ENCODE measurements around the gene RPP25L.

The RPP25L gene

GRCh38 chr9:34637356-34638137, 25.6 kb upstream of the RPP25L start, which contains the start of gene SIGMAR1:
SIGMAR1 (minus strand) TSS chr9:34637787; CDS start chr9:34637697, 90 bp downstream.
- H3K27me3 ChIP-seq (ENCODE audit: insufficient read depth, low read length) = no peaks in the 10 kb centered on the region
- peak within 1 kb of the TSS; percentile 2; the same call in 1 of the 2 replicates for H3K27ac ChIP-seq (ENCODE audit: low read depth, low read length)
- H2AFZ ChIP-seq (ENCODE audit: low read length, unreplicated experiment) = peak within 1 kb of the TSS; percentile 91
- no peaks in the 10 kb centered on the region for H3K36me3 ChIP-seq (ENCODE audit: insufficient read depth, low read length)
- H3K79me2 ChIP-seq (ENCODE audit: control insufficient read depth, insufficient read depth, low read length, unreplicated experiment) = peaks cover 23% of the 10 kb centered on the region
- peaks cover 18% of the 10 kb centered on the region for H3K4me1 ChIP-seq (ENCODE audit: control insufficient read depth, insufficient read depth, low read length, unreplicated experiment)
- peak within 1 kb of the TSS; percentile 98 for H3K4me3 ChIP-seq (ENCODE audit: low read depth, low read length)

GRCh38 chr9:34636791-34637355, 25.0 kb upstream of the RPP25L start:
- H3K4me1 ChIP-seq (ENCODE audit: control insufficient read depth, insufficient read depth, low read length, unreplicated experiment) = peaks cover 18% of the 10 kb centered on the region

GRCh38 chr9:34635556-34635955, 23.7 kb upstream of the RPP25L start:
- Histone ChIP-seq H3K4me3 (ENCODE audit: low read depth, low read length) (peak overlapping the region; percentile 98), H3K79me2 (ENCODE audit: control insufficient read depth, insufficient read depth, low read length, unreplicated experiment) (peaks cover 23% of the 10 kb centered on the region), H3K27ac (ENCODE audit: low read depth, low read length) (no peak overlapping the region), H2AFZ (ENCODE audit: low read length, unreplicated experiment) (no peak overlapping the region), H3K27me3 (ENCODE audit: insufficient read depth, low read length) (no peaks in the 10 kb centered on the region), H3K36me3 (ENCODE audit: insufficient read depth, low read length) (no peaks in the 10 kb centered on the region), H3K4me1 (ENCODE audit: control insufficient read depth, insufficient read depth, low read length, unreplicated experiment) (peaks cover 15% of the 10 kb centered on the region)

More at GRCh38 chr9:34636791-34637355, 25.0 kb upstream of the RPP25L start:
- H3K79me2 ChIP-seq (ENCODE audit: control insufficient read depth, insufficient read depth, low read length, unreplicated experiment) = peaks cover 23% of the 10 kb centered on the region
- no peaks in the 10 kb centered on the region for H3K27me3 ChIP-seq (ENCODE audit: insufficient read depth, low read length)
- no peaks in the 10 kb centered on the region for H3K36me3 ChIP-seq (ENCODE audit: insufficient read depth, low read length)
- H3K27ac ChIP-seq (ENCODE audit: low read depth, low read length) = peak overlapping the region; percentile 2; the same call in 1 of the 2 replicates
- peak overlapping the region; percentile 98 for H3K4me3 ChIP-seq (ENCODE audit: low read depth, low read length)
- peak overlapping the region; percentile 79 for H2AFZ ChIP-seq (ENCODE audit: low read length, unreplicated experiment)

- peaks cover 15% of the 10 kb centered on the region for H3K4me1 ChIP-seq (ENCODE audit: control insufficient read depth, insufficient read depth, low read length, unreplicated experiment)
- peaks cover 8% of the 10 kb centered on the region for H3K27me3 ChIP-seq (ENCODE audit: insufficient read depth, low read length)
- H2AFZ ChIP-seq (ENCODE audit: low read length, unreplicated experiment) = no peak overlapping the region
- H3K79me2 ChIP-seq (ENCODE audit: control insufficient read depth, insufficient read depth, low read length, unreplicated experiment) = peaks cover 23% of the 10 kb centered on the region
- no peaks in the 10 kb centered on the region for H3K36me3 ChIP-seq (ENCODE audit: insufficient read depth, low read length)
- H3K4me3 ChIP-seq (ENCODE audit: low read depth, low read length) = no peak overlapping the region; the same call in 1 of the 2 replicates
- no peak overlapping the region for H3K27ac ChIP-seq (ENCODE audit: low read depth, low read length)
These were observed 22.8 kb upstream of the RPP25L start for GRCh38 chr9:34634551-34635248.

GRCh38 chr9:34633851-34634550, 22.1 kb upstream of the RPP25L start:
- H3K27ac ChIP-seq (ENCODE audit: low read depth, low read length) = no peak overlapping the region
- no peak overlapping the region for H2AFZ ChIP-seq (ENCODE audit: low read length, unreplicated experiment)
- peaks cover 15% of the 10 kb centered on the region for H3K27me3 ChIP-seq (ENCODE audit: insufficient read depth, low read length)
- H3K79me2 ChIP-seq (ENCODE audit: control insufficient read depth, insufficient read depth, low read length, unreplicated experiment) = peaks cover 23% of the 10 kb centered on the region
- peaks cover 15% of the 10 kb centered on the region for H3K4me1 ChIP-seq (ENCODE audit: control insufficient read depth, insufficient read depth, low read length, unreplicated experiment)
- H3K36me3 ChIP-seq (ENCODE audit: insufficient read depth, low read length) = no peaks in the 10 kb centered on the region
- H3K4me3 ChIP-seq (ENCODE audit: low read depth, low read length) = no peak overlapping the region

GRCh38 chr9:34633166-34633565, 21.3 kb upstream of the RPP25L start:
- H3K4me1 ChIP-seq (ENCODE audit: control insufficient read depth, insufficient read depth, low read length, unreplicated experiment) = peaks cover 15% of the 10 kb centered on the region

GRCh38 chr9:34630402-34631154, 18.7 kb upstream of the RPP25L start:
- Histone ChIP-seq H3K27ac (ENCODE audit: low read depth, low read length) (no peak overlapping the region), H3K4me1 (ENCODE audit: control insufficient read depth, insufficient read depth, low read length, unreplicated experiment) (peaks cover 8% of the 10 kb centered on the region), H2AFZ (ENCODE audit: low read length, unreplicated experiment) (no peak overlapping the region), H3K27me3 (ENCODE audit: insufficient read depth, low read length) (peaks cover 48% of the 10 kb centered on the region), H3K79me2 (ENCODE audit: control insufficient read depth, insufficient read depth, low read length, unreplicated experiment) (peaks cover 5% of the 10 kb centered on the region), H3K36me3 (ENCODE audit: insufficient read depth, low read length) (no peaks in the 10 kb centered on the region), H3K4me3 (ENCODE audit: low read depth, low read length) (no peak overlapping the region)

More at GRCh38 chr9:34633166-34633565, 21.3 kb upstream of the RPP25L start:
- Histone ChIP-seq H3K27me3 (ENCODE audit: insufficient read depth, low read length) (peaks cover 23% of the 10 kb centered on the region), H3K36me3 (ENCODE audit: insufficient read depth, low read length) (no peaks in the 10 kb centered on the region), H3K4me3 (ENCODE audit: low read depth, low read length) (no peak overlapping the region), H2AFZ (ENCODE audit: low read length, unreplicated experiment) (no peak overlapping the region), H3K79me2 (ENCODE audit: control insufficient read depth, insufficient read depth, low read length, unreplicated experiment) (peaks cover 23% of the 10 kb centered on the region), H3K27ac (ENCODE audit: low read depth, low read length) (no peak overlapping the region)

GRCh38 chr9:34629491-34629808, 17.6 kb upstream of the RPP25L start:
- Histone ChIP-seq H3K4me3 (ENCODE audit: low read depth, low read length) (peak overlapping the region; percentile 69), H2AFZ (ENCODE audit: low read length, unreplicated experiment) (no peak overlapping the region), H3K27me3 (ENCODE audit: insufficient read depth, low read length) (peaks cover 59% of the 10 kb centered on the region)

GRCh38 chr9:34628656-34629490, 17.0 kb upstream of the RPP25L start, which contains the start of gene ARID3C:
ARID3C (minus strand) TSS chr9:34629066; CDS start chr9:34628014, 1,052 bp downstream.
- Histone ChIP-seq H3K27ac (ENCODE audit: low read depth, low read length) (no peak within 1 kb of the TSS), H3K4me1 (ENCODE audit: control insufficient read depth, insufficient read depth, low read length, unreplicated experiment) (peaks cover 4% of the 10 kb centered on the region), H3K79me2 (ENCODE audit: control insufficient read depth, insufficient read depth, low read length, unreplicated experiment) (no peaks in the 10 kb centered on the region), H3K27me3 (ENCODE audit: insufficient read depth, low read length) (peaks cover 65% of the 10 kb centered on the region), H3K4me3 (ENCODE audit: low read depth, low read length) (peak within 1 kb of the TSS; percentile 69), H3K36me3 (ENCODE audit: insufficient read depth, low read length) (no peaks in the 10 kb centered on the region), H2AFZ (ENCODE audit: low read length, unreplicated experiment) (peak within 1 kb of the TSS; percentile 32)

More at GRCh38 chr9:34629491-34629808, 17.6 kb upstream of the RPP25L start:
- peaks cover 4% of the 10 kb centered on the region for H3K4me1 ChIP-seq (ENCODE audit: control insufficient read depth, insufficient read depth, low read length, unreplicated experiment)
- no peak overlapping the region for H3K27ac ChIP-seq (ENCODE audit: low read depth, low read length)
- no peaks in the 10 kb centered on the region for H3K36me3 ChIP-seq (ENCODE audit: insufficient read depth, low read length)
- H3K79me2 ChIP-seq (ENCODE audit: control insufficient read depth, insufficient read depth, low read length, unreplicated experiment) = no peaks in the 10 kb centered on the region
